ENCODE measurements around the gene PPTC7. TPM values are rescaled to one million over a fixed set of nuclear protein-coding genes. Genes with fewer than 3 reads are reported as not detected.

The PPTC7 gene
- total and polyA plus RNA-seq, 2 of the 8 experiments (the other 6 are each of a cell fraction or from before 2014, with no cell fraction given) = 8.1 to 15.9 TPM

GRCh38 chr12:110554184-110554583, 28.9 kb downstream of the PPTC7 start:
- Histone ChIP-seq H3K27ac (ENCODE audit: low read depth, low read length) (no peak overlapping the region), H4K5ac (ENCODE audit: insufficient read length, low read depth, low read length) (no peak overlapping the region), H2BK120ac (replicated peaks; ENCODE audit: low read depth, low read length) (no peak overlapping the region), H3K36me3 (ENCODE audit: control insufficient read depth in 2 of 4, insufficient read depth in 4 of 4, low read length in 3 of 4) (no peaks in the 10 kb centered on the region), H2BK15ac (ENCODE audit: low read length) (no peak overlapping the region), H3K9ac (replicated peaks in 1 of 4; ENCODE audit: extremely low read depth in 1 of 4, low read depth in 3 of 4, low read length in 3 of 4) (no peak overlapping the region), H3K14ac (ENCODE audit: insufficient read length) (no peak overlapping the region), H4K91ac (replicated peaks; ENCODE audit: insufficient read length, low read length) (no peak overlapping the region), H3K4me1 (replicated peaks in 1 of 4; ENCODE audit: control insufficient read depth in 3 of 4, insufficient read depth in 4 of 4, low read length in 3 of 4) (no peaks in the 10 kb centered on the region), H2AFZ (ENCODE audit: low read length) (no peak overlapping the region), H3K79me2 (ENCODE audit: control insufficient read depth in 1 of 2, insufficient read depth in 2 of 2, low read length in 2 of 2) (peaks cover 0 to 41% of the 10 kb centered on the region in 2 experiments; a peak in 2 of 4 replicates), H3K23me2 (ENCODE audit: low read depth, low read length) (no peaks in the 10 kb centered on the region), H2AK5ac (ENCODE audit: low read depth, low read length) (no peak overlapping the region), H3K4me3 (ENCODE audit: extremely low read depth in 1 of 4, insufficient read depth in 2 of 4, low read depth in 3 of 4, low read length in 4 of 4) (no peak overlapping the region), H3K56ac (replicated peaks; ENCODE audit: insufficient read length, low read depth, low read length) (no peak overlapping the region), H3K23ac (ENCODE audit: insufficient read length) (no peak overlapping the region), H3K4me2 (ENCODE audit: insufficient read depth in 1 of 2, low read depth in 2 of 2, low read length in 2 of 2) (no peak overlapping the region), H2BK20ac (ENCODE audit: low read length) (no peak overlapping the region), H3K18ac (ENCODE audit: extremely low read depth, low read length) (no peak overlapping the region), H4K8ac (ENCODE audit: extremely low read depth, insufficient read depth, low read length) (no peak overlapping the region), H3K4ac (replicated peaks; ENCODE audit: insufficient read length, low read depth, low read length) (no peak overlapping the region), H3K27me3 (replicated peaks in 1 of 4; ENCODE audit: control insufficient read depth in 3 of 4, extremely low read depth in 1 of 4, insufficient read depth in 3 of 4, low read length in 3 of 4) (no peaks in the 10 kb centered on the region), H3K9me3 (ENCODE audit: insufficient read depth in 2 of 2, low read depth in 1 of 2, low read length in 1 of 2) (no peaks in the 10 kb centered on the region), H2BK5ac (ENCODE audit: low read depth, low read length) (no peak overlapping the region), H4K20me1 (replicated peaks in 1 of 2; ENCODE audit: control insufficient read depth in 1 of 2, insufficient read depth in 2 of 2, low read length in 2 of 2) (peaks cover 0 to 6% of the 10 kb centered on the region in 2 experiments), H2BK12ac (ENCODE audit: low read depth, low read length) (no peak overlapping the region), H3K79me1 (ENCODE audit: low read depth, low read length) (peaks cover 2% of the 10 kb centered on the region; the same call in 1 of the 2 replicates)
- WGBS, 2 experiments (ENCODE audit: extremely low coverage in 1 of 2, insufficient coverage in 1 of 2, insufficient read length in 1 of 2, insufficient replicate concordance in 2 of 2, low coverage in 1 of 2, low lambda C conversion rate in 2 of 2, missing lambda C conversion rate in 1 of 2) = 92% methylated on average over 3 of the region's 3 CpGs; no CpG with 5 or more reads in 1 of the 2 experiments
- TF ChIP-seq EP300 (IDR thresholded peaks at IDR 0.05; ENCODE audit: borderline replicate concordance in 1 of 2, low read depth in 2 of 2, low read length in 2 of 2) = no peak
- TF ChIP-seq BCL11A (IDR thresholded peaks at IDR 0.05; ENCODE audit: low read depth in 2 of 2, low read length in 2 of 2) = no peak
- TF ChIP-seq ASH2L (IDR thresholded peaks at IDR 0.05; ENCODE audit: low read length) = no peak
- TF ChIP-seq RXRA (IDR thresholded peaks at IDR 0.05; ENCODE audit: insufficient read depth, low read depth, low read length) = no peak
- no peak for TF ChIP-seq RFX5 (IDR thresholded peaks at IDR 0.05; ENCODE audit: borderline replicate concordance, low read depth, low read length)
- no peak for TF ChIP-seq MAFK (IDR thresholded peaks at IDR 0.05; ENCODE audit: low read depth, low read length)
- TF ChIP-seq NANOG (IDR thresholded peaks at IDR 0.05; ENCODE audit: insufficient read depth, low read depth, low read length, poor library complexity, severe bottlenecking) = no peak
- TF ChIP-seq CHD2 (IDR thresholded peaks at IDR 0.05; ENCODE audit: low read length) = no peak
- no peak for TF ChIP-seq HDAC2 (IDR thresholded peaks at IDR 0.05; ENCODE audit: borderline replicate concordance in 1 of 2, low read depth in 2 of 2, low read length in 2 of 2)
- no peak for TF ChIP-seq SP1 (IDR thresholded peaks at IDR 0.05; ENCODE audit: low read depth, low read length)
- no peak for TF ChIP-seq POLR2AphosphoS5 (IDR thresholded peaks at IDR 0.05; ENCODE audit: low read depth, low read length)
- TF ChIP-seq POLR2A (IDR thresholded peaks at IDR 0.05; ENCODE audit: control extremely low read depth in 1 of 2, low read depth in 2 of 2, low read length in 2 of 2) = no peak
- ChIA-PET CTCF (ENCODE audit: partially characterized antibody) (interaction anchor here (0.8 to 10.5 kb wide), 10 partner anchors 10 to 60 kb away, joined by 3 to 190 read pairs (median 4); partner anchors contain the start of gene TCTN1), POLR2A (ENCODE audit: partially characterized antibody) (interaction anchor here (1.0 to 1.5 kb wide), 2 partner anchors 24 to 86 kb away, joined by 3 to 7 read pairs; partner anchors contain the start of genes FAM216A and GPN3)
- FAIRE-seq (no peak), DNase-seq (ENCODE audit: low read depth in 1 of 2, low spot score in 2 of 2) (no peak)
